Kidney (tissue), 14 donors: ENCODE data around the gene CHD9. TPM values are rescaled to one million over a fixed set of nuclear protein-coding genes. Genes with fewer than 3 reads are reported as not detected.

ENCODE experiments used
- DNase-seq, 5 donors: peaks; one replicate each; pipeline ENCODE4 v3.0.0-alpha.2; 2013 to 2020
- FAIRE-seq: peaks from 2 replicates; lab custom pipeline; 2012; peaks lifted over from hg19 to GRCh38; lab: Jason Lieb, UNC
- H3K27ac ChIP-seq, 2 donors: one replicate each; pipeline ENCODE4 v1.7.0; 2013; ENCODE audit warnings: low read depth in 2 of 2, low read length in 2 of 2, inconsistent platforms in 1 of 2
- H3K27me3 ChIP-seq: one replicate; pipeline ENCODE4 v1.7.1; 2013; ENCODE audit warnings: low read length, inconsistent platforms; ENCODE audit not compliant: control insufficient read depth, insufficient read depth
- H3K36me3 ChIP-seq, 3 donors: one replicate each; pipeline versions ENCODE4 v1.7.0 to v1.7.1; 2013; ENCODE audit warnings: low read length in 3 of 3, control low read depth in 1 of 3, inconsistent platforms in 1 of 3; ENCODE audit not compliant: insufficient read depth in 3 of 3, control insufficient read depth in 2 of 3
- H3K4me1 ChIP-seq, 3 donors: one replicate each; pipeline versions ENCODE4 v1.7.0 to v1.7.1; 2013; ENCODE audit warnings: low read length in 3 of 3, inconsistent platforms in 1 of 3, low read depth in 1 of 3; ENCODE audit not compliant: control insufficient read depth in 2 of 3, insufficient read depth in 2 of 3
- H3K4me3 ChIP-seq, 3 donors: one replicate each; pipeline versions ENCODE4 v1.7.0 to v1.8.1; 2013; ENCODE audit warnings: low read length in 3 of 3, control low read depth in 1 of 3, inconsistent platforms in 1 of 3
- H3K9ac ChIP-seq, 3 donors: one replicate each; pipeline versions ENCODE4 v1.7.0 to v1.7.1; 2013; ENCODE audit warnings: low read length in 3 of 3, control low read depth in 1 of 3, inconsistent platforms in 1 of 3
- H3K9me3 ChIP-seq, 3 donors: one replicate each; pipeline versions ENCODE4 v1.7.0 to v1.7.1; 2013; ENCODE audit warnings: low read length in 3 of 3, control low read depth in 1 of 3, inconsistent platforms in 1 of 3; ENCODE audit not compliant: control insufficient read depth in 2 of 3, insufficient read depth in 1 of 3
- CTCF ChIP-seq: IDR thresholded peaks from 3 replicates; pipeline ENCODE4 v1.5.1; 2012; ENCODE audit warnings: mild to moderate bottlenecking, moderate library complexity, borderline replicate concordance; ENCODE audit not compliant: insufficient read depth; ENCODE audit errors: extremely low read depth
- intact Hi-C: fragments of 100-400 bp; cut with DNase I; formaldehyde crosslinking; loops from one replicate; pipeline ENCODE4 v1.11.1; 2022
- polyA plus RNA-seq: library from polyadenylated mRNA; stranded (reverse); fragments of 350-450 nt; fragmentation: Illumina TruSeq; extraction: RNeasy Lipid Tissue Mini Kit (QIAGEN cat#74804); gene quantifications from one replicate; pipeline ENCODE4 v1.2.3, GENCODE V29; 2014; ENCODE audit warnings: low read depth, low replicate concordance; ENCODE audit not compliant: insufficient read depth
- total RNA-seq: library from RNA; stranded (reverse); fragmentation: NEBNext Ultra II Directional; extraction: Animal tissue kit (Norgen Biotek cat#: 25700); gene quantifications from one replicate; pipeline ENCODE4 v1.2.1, GENCODE V29; 2021
- donor health status: control.
- donor health status: control.
- donor health status: control.
- donor health status: control.
- donor health status: control.
- donor health status: DM: yes; HTN: yes; CAD: no.
- donor health status: Normal renal cell carcinoma (clear cell type).

Gene CHD9
- total and polyA plus RNA-seq, 2 donors from 2014 or later, result 9.4 to 83.7 TPM

- H3K27ac ChIP-seq, result no peak overlapping the region
- H3K4me3 ChIP-seq, result no peak overlapping the region
- H3K36me3 ChIP-seq, result peaks cover 11 to 33% (median 27%) of the 10 kb centered on the region in 3 donors
- no peak overlapping the region for H3K9ac ChIP-seq
- FAIRE-seq, result no peak
- DNase-seq, result no peak
- no peaks in the 10 kb centered on the region for H3K27me3 ChIP-seq
- no peaks in the 10 kb centered on the region for H3K4me1 ChIP-seq
- no peak for TF ChIP-seq CTCF
- intact Hi-C loops, result no loop called here
- H3K9me3 ChIP-seq, result no peaks in the 10 kb centered on the region
These were observed 227.5 kb downstream of the CHD9 start for GRCh38 chr16:53282328-53282727.

GRCh38 chr16:53282975-53283946 lies 228.5 kb downstream of the CHD9 start:
- intact Hi-C loops, result no loop called here
- H3K9ac ChIP-seq, result no peak overlapping the region
- FAIRE-seq (peak; percentile 80), DNase-seq (peak in 2 of 5 donors; percentile 22 to 47)
- H3K4me1 ChIP-seq, result no peaks in the 10 kb centered on the region
- TF ChIP-seq CTCF, result peak; percentile 38
- H3K4me3 ChIP-seq, result no peak overlapping the region
- H3K36me3 ChIP-seq, result peaks cover 13 to 34% (median 24%) of the 10 kb centered on the region in 3 donors
- no peaks in the 10 kb centered on the region for H3K27me3 ChIP-seq
- H3K9me3 ChIP-seq, result no peaks in the 10 kb centered on the region
- H3K27ac ChIP-seq, result no peak overlapping the region

GRCh38 chr16:53285236-53285635 lies 230.4 kb downstream of the CHD9 start:
- Histone ChIP-seq H3K36me3 (peaks cover 12 to 46% (median 30%) of the 10 kb centered on the region in 3 donors), H3K27me3 (no peaks in the 10 kb centered on the region), H3K4me3 (no peak overlapping the region), H3K4me1 (no peaks in the 10 kb centered on the region), H3K9me3 (no peaks in the 10 kb centered on the region), H3K9ac (no peak overlapping the region), H3K27ac (no peak overlapping the region)
- no peak for TF ChIP-seq CTCF
- DNase-seq (no peak), FAIRE-seq (no peak)
- intact Hi-C loops, result no loop called here
